DOHH2 (cell line): ENCODE results near the gene SUGP2.

Experiments
- EZH2phosphoT487 ChIP-seq: fragments of 200-600 bp; sonication (generic); IDR thresholded peaks from 2 replicates; pipeline ENCODE4 v1.6.1; 2017; ENCODE audit warnings: borderline replicate concordance, mild to moderate bottlenecking, antibody characterized with exemption, low read length, moderate library complexity, mixed read lengths
- TF ChIP-seq, protein P1 (sequence below): fragments of 200-600 bp; sonication (generic); IDR thresholded peaks from one replicate; pipeline ENCODE4 v1.5.1; 2014; ENCODE audit warnings: antibody characterized with exemption, mild to moderate bottlenecking, low read depth, low read length; ENCODE audit not compliant: poor library complexity, severe bottlenecking

DNA sequence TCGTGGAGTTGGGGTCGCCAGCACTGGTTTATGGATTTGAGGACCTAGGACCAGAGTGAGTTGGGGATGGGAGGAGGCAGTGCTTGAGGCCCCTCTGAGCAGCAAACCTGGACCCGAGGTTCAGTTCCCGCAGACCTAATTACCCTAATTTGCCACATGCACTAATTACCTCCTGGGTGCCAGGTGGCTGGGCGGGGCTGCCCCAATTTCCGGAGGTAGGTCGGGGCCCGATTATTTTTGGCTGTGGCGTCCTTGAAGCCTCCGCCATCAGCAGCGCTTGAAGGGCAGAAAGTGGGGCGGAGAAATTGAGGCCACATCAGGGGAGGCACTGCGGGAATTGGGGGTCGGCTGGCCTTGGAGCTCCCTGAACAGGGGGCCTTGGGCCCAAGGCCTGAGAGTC, 86.4 kb downstream of the SUGP2 start:
- TF ChIP-seq, protein P1, sequence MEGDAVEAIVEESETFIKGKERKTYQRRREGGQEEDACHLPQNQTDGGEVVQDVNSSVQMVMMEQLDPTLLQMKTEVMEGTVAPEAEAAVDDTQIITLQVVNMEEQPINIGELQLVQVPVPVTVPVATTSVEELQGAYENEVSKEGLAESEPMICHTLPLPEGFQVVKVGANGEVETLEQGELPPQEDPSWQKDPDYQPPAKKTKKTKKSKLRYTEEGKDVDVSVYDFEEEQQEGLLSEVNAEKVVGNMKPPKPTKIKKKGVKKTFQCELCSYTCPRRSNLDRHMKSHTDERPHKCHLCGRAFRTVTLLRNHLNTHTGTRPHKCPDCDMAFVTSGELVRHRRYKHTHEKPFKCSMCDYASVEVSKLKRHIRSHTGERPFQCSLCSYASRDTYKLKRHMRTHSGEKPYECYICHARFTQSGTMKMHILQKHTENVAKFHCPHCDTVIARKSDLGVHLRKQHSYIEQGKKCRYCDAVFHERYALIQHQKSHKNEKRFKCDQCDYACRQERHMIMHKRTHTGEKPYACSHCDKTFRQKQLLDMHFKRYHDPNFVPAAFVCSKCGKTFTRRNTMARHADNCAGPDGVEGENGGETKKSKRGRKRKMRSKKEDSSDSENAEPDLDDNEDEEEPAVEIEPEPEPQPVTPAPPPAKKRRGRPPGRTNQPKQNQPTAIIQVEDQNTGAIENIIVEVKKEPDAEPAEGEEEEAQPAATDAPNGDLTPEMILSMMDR: no peak
- TF ChIP-seq EZH2phosphoT487: no peak
